K562 (cell line): Measurements from ENCODE around the gene TBL1XR1. TPM values are rescaled to one million over a fixed set of nuclear protein-coding genes. Genes with fewer than 3 reads are reported as not detected.

Source experiments
- ATAC-seq: fragments of 200-7000 bp; cut with Tn5 transposase; 3 replicates; pipeline ENCODE4 v1.9.1; 2020; ENCODE audit warnings: moderate library complexity
- BruUV-seq: library from RNA; stranded (reverse); fragments of 400-500 nt; replicated peaks from 2 replicates; lab custom pipeline; 2021; lab: Mats Ljungman, UMichigan
- CTCF ChIA-PET: fragments of 300-600 bp; formaldehyde crosslinking; extraction: SDS; loops from one replicate; lab custom pipeline; 2021; ENCODE audit warnings: low intra/inter-chr PET ratio; lab: Yijun Ruan, JAX
- POLR2A ChIA-PET: fragments of 300-600, 350-650 bp; sonication (Branson Sonifier 250); formaldehyde crosslinking; extraction: SDS; loops from one replicate; lab custom pipeline; 2021; ENCODE audit warnings: antibody characterized with exemption, inconsistent platforms; lab: Yijun Ruan, JAX
- DNase-seq, 4 experiments: peaks; one replicate each; pipeline versions ENCODE4 v3.0.0 to v3.0.0-alpha.2; 2011 to 2018; ENCODE audit warnings: low spot score in 3 of 4, mixed read lengths in 3 of 4; ENCODE audit errors: extremely low read depth in 1 of 4
- FAIRE-seq: peaks from 2 replicates; lab custom pipeline; 2011; peaks lifted over from hg19 to GRCh38; lab: Jason Lieb, UNC
- H2AFZ ChIP-seq: 2 replicates; pipeline ENCODE4 v1.6.0; 2011; ENCODE audit warnings: low read depth, low read length, control low read depth, inconsistent platforms
- H3K27ac ChIP-seq: fragments of 200-600 bp; 3 replicates; pipeline ENCODE4 v1.8.0; 2011; ENCODE audit warnings: low read depth, mild to moderate bottlenecking, control low read depth, inconsistent platforms, low read length, moderate library complexity, mixed read lengths; ENCODE audit errors: extremely low read depth
- H3K27me3 ChIP-seq, 2 experiments: fragments of 300-600 bp in 1 of 2; 2 replicates in 1 of 2; 3 replicates in 1 of 2; pipeline versions ENCODE4 v1.6.0 to v1.8.0; 2011; ENCODE audit warnings: inconsistent platforms in 2 of 2, low read length in 2 of 2, mild to moderate bottlenecking in 1 of 2, mixed read lengths in 1 of 2, moderate library complexity in 1 of 2; ENCODE audit not compliant: control insufficient read depth in 2 of 2, insufficient read depth in 2 of 2
- H3K36me3 ChIP-seq: fragments of 300-600 bp; 3 replicates; pipeline ENCODE4 v1.8.0; 2011; ENCODE audit warnings: mild to moderate bottlenecking, low read length, inconsistent platforms; ENCODE audit not compliant: control insufficient read depth, insufficient read depth
- H3K4me1 ChIP-seq, 2 experiments: fragments of 200-600 bp in 1 of 2; replicated peaks in 1 of 2; 2 replicates in 1 of 2; 3 replicates in 1 of 2; pipeline versions ENCODE4 v1.5.1 to v1.8.0; 2011; ENCODE audit warnings: inconsistent platforms in 2 of 2, low read length in 2 of 2, mild to moderate bottlenecking in 1 of 2, mixed read lengths in 1 of 2, moderate library complexity in 1 of 2; ENCODE audit not compliant: control insufficient read depth in 2 of 2, insufficient read depth in 2 of 2
- H3K4me2 ChIP-seq: 2 replicates; pipeline ENCODE4 v1.6.1; 2011; ENCODE audit warnings: low read length, control low read depth, inconsistent platforms, mixed read lengths; ENCODE audit not compliant: insufficient read depth
- H3K4me3 ChIP-seq: fragments of 200-600 bp; sonication (generic), shearing (Covaris generic); 2 replicates; pipeline ENCODE4 v1.5.1; 2016; ENCODE audit warnings: control low read depth, inconsistent platforms
- H3K79me2 ChIP-seq: fragments of 200-600 bp; 3 replicates; pipeline ENCODE4 v1.8.0; 2011; ENCODE audit warnings: low read length, inconsistent platforms; ENCODE audit not compliant: control insufficient read depth, insufficient read depth
- H3K9ac ChIP-seq, 2 experiments: 2 replicates each; pipeline versions ENCODE4 v1.6.0 to v1.6.1; 2011; ENCODE audit warnings: low read depth in 2 of 2, low read length in 2 of 2, control low read depth in 1 of 2, inconsistent platforms in 1 of 2, mild to moderate bottlenecking in 1 of 2, mixed read lengths in 1 of 2; ENCODE audit not compliant: insufficient read depth in 1 of 2
- H3K9me1 ChIP-seq: one replicate; pipeline ENCODE4 v1.6.0; 2011; ENCODE audit warnings: inconsistent platforms, mild to moderate bottlenecking, low read length, moderate library complexity; ENCODE audit not compliant: control insufficient read depth, insufficient read depth
- H3K9me3 ChIP-seq: replicated peaks from 2 replicates; pipeline ENCODE4 v1.5.1; 2011; ENCODE audit warnings: low read depth, low read length, inconsistent platforms; ENCODE audit not compliant: control insufficient read depth, insufficient read depth
- H4K20me1 ChIP-seq: replicated peaks from 2 replicates; pipeline ENCODE4 v1.6.1; 2011; ENCODE audit warnings: low read length, inconsistent platforms, mixed read lengths; ENCODE audit not compliant: control insufficient read depth, insufficient read depth
- WGBS: fragments of 100-300 bp; shearing (Covaris generic); methylation state at CpG from one replicate; pipeline ENCODE4 v1.1.6; 2016; ENCODE audit warnings: low coverage, mixed read lengths; ENCODE audit not compliant: insufficient coverage; ENCODE audit errors: missing lambda C conversion rate; 5-methylcytosine and 5-hydroxymethylcytosine counted together
- in situ Hi-C: fragments of 300-500 bp; cut with MboI; formaldehyde crosslinking; loops from 4 replicates; pipeline ENCODE4 v1.15.0; 2018; ENCODE audit warnings: inconsistent platforms, mixed read lengths
- intact Hi-C: fragments of 100-400 bp; cut with micrococcal nuclease; formaldehyde crosslinking; loops from 2 replicates; pipeline ENCODE4 v1.14.2; 2022
- polyA plus RNA-seq, 8 experiments: library from polyadenylated mRNA; depleted of rRNA in 4 of 8; stranded (reverse) in 5 of 8; unstranded in 3 of 8; fragments of >200 nt; fragmentation: Nextera tagmentation in 2 of 8; fragmentation: Illumina TruSeq in 1 of 8; extraction: Ambion mirVana in 2 of 8; extraction: Trizol in 1 of 8; gene quantifications; 2 replicates each; pipeline versions ENCODE4 v1.2.1 to v1.2.3, GENCODE V29; 2011 to 2014; ENCODE audit warnings: inconsistent platforms in 1 of 8, missing spikeins in 1 of 8
- total RNA-seq, 7 experiments: library from RNA; depleted of rRNA in 6 of 7; stranded (reverse); fragments of >200 nt in 6 of 7; fragmentation: Illumina TruSeq in 2 of 7; extraction: Trizol in 2 of 7; gene quantifications; 2 replicates each; pipeline versions ENCODE4 v1.2.1 to v1.2.3, GENCODE V29; 2011 to 2021; ENCODE audit warnings: low replicate concordance in 1 of 7
- TF ChIP-seq, protein P1 (sequence below): sonication (generic); formaldehyde crosslinking; IDR thresholded peaks from 2 replicates; pipeline ENCODE4 v1.8.0; 2023; ENCODE audit warnings: mild to moderate bottlenecking, missing genetic modification reagents
- TF ChIP-seq, protein P2 (sequence below): sonication (generic); IDR thresholded peaks from 2 replicates; pipeline ENCODE4 v1.6.1; 2016

TBL1XR1 gene
- total and polyA plus RNA-seq, 9 of the 15 experiments (the other 6 are each of a cell fraction or from before 2014, with no cell fraction given) = 19.6 to 171 (median 83.3) TPM

DNA sequence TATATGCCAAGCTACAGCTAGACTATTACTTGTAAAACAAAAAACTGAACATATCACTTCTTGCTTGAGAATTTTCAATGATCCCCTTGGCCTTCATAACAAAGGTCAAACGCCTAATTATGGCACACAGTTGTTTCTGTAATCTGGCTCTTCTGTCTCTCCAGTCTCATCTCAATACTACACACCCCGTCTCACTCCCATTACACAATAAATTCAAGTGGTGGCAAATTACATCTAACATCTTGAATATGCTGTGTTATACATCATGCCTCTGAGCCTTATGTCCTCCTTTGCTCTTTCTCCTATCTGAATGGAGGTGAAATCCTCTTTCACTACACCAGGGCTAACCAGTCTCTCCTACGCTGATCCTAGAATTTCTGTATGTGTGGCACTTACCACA lies 140.4 kb downstream of the TBL1XR1 start:
- Histone ChIP-seq H3K27ac (no peak overlapping the region), H3K9ac (no peak overlapping the region), H3K4me3 (no peak overlapping the region), H3K4me2 (no peak overlapping the region), H3K36me3 (peaks cover 35% of the 10 kb centered on the region), H3K9me1 (no peaks in the 10 kb centered on the region), H3K9me3 (no peaks in the 10 kb centered on the region), H4K20me1 (no peaks in the 10 kb centered on the region), H3K79me2 (peaks cover 72% of the 10 kb centered on the region), H3K27me3 (no peaks in the 10 kb centered on the region), H3K4me1 (peaks cover 0 to 5% of the 10 kb centered on the region in 2 experiments; a peak in 3 of 5 replicates), H2AFZ (no peak overlapping the region)
- TF ChIP-seq, protein P1, sequence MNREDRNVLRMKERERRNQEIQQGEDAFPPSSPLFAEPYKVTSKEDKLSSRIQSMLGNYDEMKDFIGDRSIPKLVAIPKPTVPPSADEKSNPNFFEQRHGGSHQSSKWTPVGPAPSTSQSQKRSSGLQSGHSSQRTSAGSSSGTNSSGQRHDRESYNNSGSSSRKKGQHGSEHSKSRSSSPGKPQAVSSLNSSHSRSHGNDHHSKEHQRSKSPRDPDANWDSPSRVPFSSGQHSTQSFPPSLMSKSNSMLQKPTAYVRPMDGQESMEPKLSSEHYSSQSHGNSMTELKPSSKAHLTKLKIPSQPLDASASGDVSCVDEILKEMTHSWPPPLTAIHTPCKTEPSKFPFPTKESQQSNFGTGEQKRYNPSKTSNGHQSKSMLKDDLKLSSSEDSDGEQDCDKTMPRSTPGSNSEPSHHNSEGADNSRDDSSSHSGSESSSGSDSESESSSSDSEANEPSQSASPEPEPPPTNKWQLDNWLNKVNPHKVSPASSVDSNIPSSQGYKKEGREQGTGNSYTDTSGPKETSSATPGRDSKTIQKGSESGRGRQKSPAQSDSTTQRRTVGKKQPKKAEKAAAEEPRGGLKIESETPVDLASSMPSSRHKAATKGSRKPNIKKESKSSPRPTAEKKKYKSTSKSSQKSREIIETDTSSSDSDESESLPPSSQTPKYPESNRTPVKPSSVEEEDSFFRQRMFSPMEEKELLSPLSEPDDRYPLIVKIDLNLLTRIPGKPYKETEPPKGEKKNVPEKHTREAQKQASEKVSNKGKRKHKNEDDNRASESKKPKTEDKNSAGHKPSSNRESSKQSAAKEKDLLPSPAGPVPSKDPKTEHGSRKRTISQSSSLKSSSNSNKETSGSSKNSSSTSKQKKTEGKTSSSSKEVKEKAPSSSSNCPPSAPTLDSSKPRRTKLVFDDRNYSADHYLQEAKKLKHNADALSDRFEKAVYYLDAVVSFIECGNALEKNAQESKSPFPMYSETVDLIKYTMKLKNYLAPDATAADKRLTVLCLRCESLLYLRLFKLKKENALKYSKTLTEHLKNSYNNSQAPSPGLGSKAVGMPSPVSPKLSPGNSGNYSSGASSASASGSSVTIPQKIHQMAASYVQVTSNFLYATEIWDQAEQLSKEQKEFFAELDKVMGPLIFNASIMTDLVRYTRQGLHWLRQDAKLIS (CRISPR knock-in tag) = no peak
- TF ChIP-seq, protein P2, sequence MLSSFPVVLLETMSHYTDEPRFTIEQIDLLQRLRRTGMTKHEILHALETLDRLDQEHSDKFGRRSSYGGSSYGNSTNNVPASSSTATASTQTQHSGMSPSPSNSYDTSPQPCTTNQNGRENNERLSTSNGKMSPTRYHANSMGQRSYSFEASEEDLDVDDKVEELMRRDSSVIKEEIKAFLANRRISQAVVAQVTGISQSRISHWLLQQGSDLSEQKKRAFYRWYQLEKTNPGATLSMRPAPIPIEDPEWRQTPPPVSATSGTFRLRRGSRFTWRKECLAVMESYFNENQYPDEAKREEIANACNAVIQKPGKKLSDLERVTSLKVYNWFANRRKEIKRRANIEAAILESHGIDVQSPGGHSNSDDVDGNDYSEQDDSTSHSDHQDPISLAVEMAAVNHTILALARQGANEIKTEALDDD = 0 out of 2 replicates have a peak, but pooled peaks have one; percentile 63
- BruUV-seq = no TSS peak
- ChIA-PET POLR2A (no interaction called here), CTCF (no interaction called here)
- intact Hi-C loops = loop anchor here (10.0 kb wide), 1 partner anchor 718 kb away; no protein-coding TSS in a partner anchor
- DNase-seq (no peak), ATAC-seq (no peak; the same call in 1 of the 3 replicates), FAIRE-seq (no peak)
- WGBS = 65% methylated on average over 3 of the region's 3 CpGs
- in situ Hi-C loops = loop anchor here (5.0 to 10.0 kb wide), 2 partner anchors 138 to 305 kb away; partner anchors contain the start of gene TBL1XR1
